GM21515 (cell line): ENCODE measurements around the gene CST1.
"Not testable (repeated sequence)": the region's sequence is repeated elsewhere in the genome, so short reads cannot be mapped to it uniquely, and the experiment has no call there.

Experiments used
- ATAC-seq: cut with Tn5 transposase; IDR thresholded peaks from one replicate; pipeline ENCODE4 v1.9.1; 2021; ENCODE audit not compliant: unreplicated experiment

The CST1 gene

GRCh38 chr20:23750786-23751185 is at the start of gene CST1:
Gene CST1, minus strand, starts transcription at chr20:23750935. Its CDS starts 69 bp downstream, at chr20:23750866.
- ATAC-seq: not testable (repeated sequence)

GRCh38 chr20:23799216-23799847 is 48.6 kb upstream of the CST1 start:
- ATAC-seq: not testable (repeated sequence)

- no peak for ATAC-seq
These were observed 44.8 kb upstream of the CST1 start for GRCh38 chr20:23795526-23795925.

- ATAC-seq: no peak
These were observed 44.1 kb upstream of the CST1 start for GRCh38 chr20:23794841-23795240.

- ATAC-seq: no peak
These were observed 43.3 kb upstream of the CST1 start for GRCh38 chr20:23794065-23794464.

GRCh38 chr20:23783447-23783846 is 32.7 kb upstream of the CST1 start:
- no peak for ATAC-seq

- ATAC-seq: no peak
These were observed 31.7 kb upstream of the CST1 start for GRCh38 chr20:23782366-23782983.

- not testable (repeated sequence) for ATAC-seq
These were observed 27.9 kb upstream of the CST1 start for GRCh38 chr20:23778676-23779075.

- not testable (repeated sequence) for ATAC-seq
These were observed 26.6 kb upstream of the CST1 start for GRCh38 chr20:23777380-23777779.

- ATAC-seq: no peak
These were observed 25.5 kb upstream of the CST1 start for GRCh38 chr20:23776067-23776771.

GRCh38 chr20:23774081-23774480 is 23.3 kb upstream of the CST1 start:
- no peak for ATAC-seq

GRCh38 chr20:23773579-23773978 is 22.8 kb upstream of the CST1 start:
- no peak for ATAC-seq

GRCh38 chr20:23773127-23773526 is 22.4 kb upstream of the CST1 start:
- no peak for ATAC-seq

- ATAC-seq: no peak
These were observed 21.3 kb upstream of the CST1 start for GRCh38 chr20:23772074-23772473.

- ATAC-seq: no peak
These were observed 19.6 kb upstream of the CST1 start for GRCh38 chr20:23770384-23770783.

- ATAC-seq: not testable (repeated sequence)
These were observed 17.8 kb upstream of the CST1 start for GRCh38 chr20:23768520-23768919.

- ATAC-seq: no peak
These were observed 15.8 kb upstream of the CST1 start for GRCh38 chr20:23766531-23766930.

GRCh38 chr20:23765578-23765977 is 14.8 kb upstream of the CST1 start:
- ATAC-seq: no peak

- ATAC-seq: not testable (repeated sequence)
These were observed 13.9 kb upstream of the CST1 start for GRCh38 chr20:23764630-23765029.

- ATAC-seq: no peak
These were observed 12.6 kb upstream of the CST1 start for GRCh38 chr20:23763345-23763744.

- no peak for ATAC-seq
These were observed 8.7 kb upstream of the CST1 start for GRCh38 chr20:23759306-23759940.

- not testable (repeated sequence) for ATAC-seq
These were observed 6.1 kb upstream of the CST1 start for GRCh38 chr20:23756792-23757191.
